OCI-LY1 (cell line): ENCODE results near the gene ANKRD11.

Experiments
- CTCF ChIP-seq: fragments of 200-600 bp; sonication (generic), shearing (Covaris generic); IDR thresholded peaks from 2 replicates; pipeline ENCODE4 v1.5.1; 2017; ENCODE audit warnings: mild to moderate bottlenecking, antibody characterized with exemption, low read length, moderate library complexity, mixed read lengths
- EZH2 ChIP-seq: fragments of 200-600 bp; sonication (generic), shearing (Covaris generic); IDR thresholded peaks from 2 replicates; pipeline ENCODE4 v1.8.0; 2017; ENCODE audit warnings: borderline replicate concordance, mixed run types, mild to moderate bottlenecking, antibody characterized with exemption, low read length, moderate library complexity, mixed read lengths

DNA sequence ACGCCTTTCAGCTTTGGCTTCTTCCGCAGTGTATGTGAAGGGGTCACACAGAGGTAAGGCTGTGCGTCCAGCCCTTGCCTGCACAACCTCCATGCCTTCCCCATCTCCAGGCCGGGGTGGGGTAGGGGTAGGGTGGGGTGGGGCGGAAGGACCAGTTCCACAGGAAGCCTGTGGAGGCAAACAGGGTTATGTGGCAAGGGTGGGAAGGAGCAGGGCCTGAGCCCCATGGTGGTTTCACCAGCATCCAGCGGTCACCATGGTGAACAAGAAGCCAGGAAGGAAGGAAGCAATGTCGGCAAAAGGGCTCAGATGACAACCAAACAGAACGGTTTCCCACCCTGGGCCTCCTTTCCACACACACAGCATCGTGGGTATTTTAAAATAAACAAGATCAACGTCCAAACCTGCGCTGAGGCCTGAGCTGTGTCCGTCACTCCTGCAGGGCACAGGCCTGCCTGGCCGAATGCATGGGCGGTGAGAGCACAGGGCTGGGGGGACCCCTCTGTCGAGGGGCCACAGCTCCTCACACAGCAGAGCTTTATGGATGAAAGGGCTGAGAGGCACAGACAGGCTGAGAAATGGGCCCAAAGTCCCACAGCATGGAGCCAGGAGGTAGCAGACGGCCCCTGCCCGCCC is 192.3 kb downstream of the ANKRD11 start:
- no peak for TF ChIP-seq CTCF
- no peak for TF ChIP-seq EZH2
